Dendritic cell treated with granulocyte-macrophage colony-stimulating factor and Interleukin-4, amounts not matched to agents 40 ng/mL and 50 ng/mL, for 4 days (primary cell): ENCODE data around the gene PCNX2.

ENCODE experiments used
- H3K27ac Mint-ChIP-seq: one replicate; pipeline ENCODE4 v1.8.0; 2022; ENCODE audit warnings: mild to moderate bottlenecking, mixed read lengths
- H3K27me3 Mint-ChIP-seq: one replicate; pipeline ENCODE4 v1.8.0; 2022; ENCODE audit warnings: mild to moderate bottlenecking, mixed read lengths
- H3K36me3 Mint-ChIP-seq: one replicate; pipeline ENCODE4 v1.8.0; 2022; ENCODE audit warnings: low read depth, mixed read lengths
- H3K4me1 Mint-ChIP-seq: one replicate; pipeline ENCODE4 v1.8.0; 2022; ENCODE audit warnings: low read depth, mixed read lengths
- H3K4me3 Mint-ChIP-seq: one replicate; pipeline ENCODE4 v1.8.0; 2022; ENCODE audit warnings: mild to moderate bottlenecking, moderate library complexity, mixed read lengths
- H3K9me3 Mint-ChIP-seq: one replicate; pipeline ENCODE4 v1.8.0; 2022; ENCODE audit warnings: mixed read lengths
- intact Hi-C: fragments of 100-400 bp; cut with micrococcal nuclease; formaldehyde crosslinking; loops from one replicate; pipeline ENCODE4 v1.15.0; 2022

The PCNX2 gene

GRCh38 chr1:232988572-232989040 lies 306.9 kb downstream of the PCNX2 start:
- intact Hi-C loops, result no loop called here
- H3K9me3 Mint-ChIP-seq, result peaks cover 8% of the 10 kb centered on the region
- no peak overlapping the region for H3K27ac Mint-ChIP-seq
- H3K4me1 Mint-ChIP-seq, result no peaks in the 10 kb centered on the region
- no peaks in the 10 kb centered on the region for H3K27me3 Mint-ChIP-seq
- no peak overlapping the region for H3K4me3 Mint-ChIP-seq
- H3K36me3 Mint-ChIP-seq, result peaks cover 18% of the 10 kb centered on the region

- no peak overlapping the region for H3K27ac Mint-ChIP-seq
- intact Hi-C loops, result no loop called here
- H3K4me1 Mint-ChIP-seq, result no peaks in the 10 kb centered on the region
- H3K27me3 Mint-ChIP-seq, result no peaks in the 10 kb centered on the region
- H3K4me3 Mint-ChIP-seq, result no peak overlapping the region
- H3K9me3 Mint-ChIP-seq, result no peaks in the 10 kb centered on the region
- H3K36me3 Mint-ChIP-seq, result peaks cover 12% of the 10 kb centered on the region
These were observed 307.8 kb downstream of the PCNX2 start for GRCh38 chr1:232987774-232988140.

- no peak overlapping the region for H3K4me3 Mint-ChIP-seq
- intact Hi-C loops, result no loop called here
- no peak overlapping the region for H3K27ac Mint-ChIP-seq
- peaks cover 12% of the 10 kb centered on the region for H3K36me3 Mint-ChIP-seq
- H3K27me3 Mint-ChIP-seq, result no peaks in the 10 kb centered on the region
- no peaks in the 10 kb centered on the region for H3K4me1 Mint-ChIP-seq
- no peaks in the 10 kb centered on the region for H3K9me3 Mint-ChIP-seq
These were observed 308.3 kb downstream of the PCNX2 start for GRCh38 chr1:232987046-232987773.

GRCh38 chr1:232986527-232986922 lies 309.0 kb downstream of the PCNX2 start:
- Mint-ChIP-seq H3K27me3 (no peaks in the 10 kb centered on the region), H3K4me1 (no peaks in the 10 kb centered on the region), H3K27ac (no peak overlapping the region), H3K4me3 (no peak overlapping the region), H3K36me3 (peaks cover 12% of the 10 kb centered on the region), H3K9me3 (no peaks in the 10 kb centered on the region)
- intact Hi-C loops, result no loop called here

GRCh38 chr1:232985882-232986526 lies 309.5 kb downstream of the PCNX2 start:
- H3K4me3 Mint-ChIP-seq, result no peak overlapping the region
- no peaks in the 10 kb centered on the region for H3K4me1 Mint-ChIP-seq
- intact Hi-C loops, result no loop called here
- no peaks in the 10 kb centered on the region for H3K27me3 Mint-ChIP-seq
- H3K27ac Mint-ChIP-seq, result no peak overlapping the region
- peaks cover 12% of the 10 kb centered on the region for H3K36me3 Mint-ChIP-seq
- H3K9me3 Mint-ChIP-seq, result no peaks in the 10 kb centered on the region

- no peaks in the 10 kb centered on the region for H3K9me3 Mint-ChIP-seq
- no peaks in the 10 kb centered on the region for H3K27me3 Mint-ChIP-seq
- no peak overlapping the region for H3K4me3 Mint-ChIP-seq
- peaks cover 19% of the 10 kb centered on the region for H3K36me3 Mint-ChIP-seq
- intact Hi-C loops, result no loop called here
- H3K27ac Mint-ChIP-seq, result no peak overlapping the region
- no peaks in the 10 kb centered on the region for H3K4me1 Mint-ChIP-seq
These were observed 310.7 kb downstream of the PCNX2 start for GRCh38 chr1:232984577-232985425.

- peaks cover 21% of the 10 kb centered on the region for H3K36me3 Mint-ChIP-seq
- intact Hi-C loops, result no loop called here
- peaks cover 3% of the 10 kb centered on the region for H3K4me1 Mint-ChIP-seq
- no peak overlapping the region for H3K4me3 Mint-ChIP-seq
- no peaks in the 10 kb centered on the region for H3K9me3 Mint-ChIP-seq
- no peak overlapping the region for H3K27ac Mint-ChIP-seq
- no peaks in the 10 kb centered on the region for H3K27me3 Mint-ChIP-seq
These were observed 311.5 kb downstream of the PCNX2 start for GRCh38 chr1:232983817-232984567.

GRCh38 chr1:232983375-232983774 lies 312.1 kb downstream of the PCNX2 start:
- Mint-ChIP-seq H3K27ac (no peak overlapping the region), H3K36me3 (peaks cover 25% of the 10 kb centered on the region), H3K27me3 (no peaks in the 10 kb centered on the region), H3K4me1 (peaks cover 8% of the 10 kb centered on the region), H3K9me3 (no peaks in the 10 kb centered on the region), H3K4me3 (no peak overlapping the region)
- intact Hi-C loops, result no loop called here

- Mint-ChIP-seq H3K4me3 (no peak overlapping the region), H3K27ac (no peak overlapping the region), H3K36me3 (peaks cover 32% of the 10 kb centered on the region), H3K4me1 (peaks cover 16% of the 10 kb centered on the region), H3K27me3 (no peaks in the 10 kb centered on the region), H3K9me3 (no peaks in the 10 kb centered on the region)
- intact Hi-C loops, result no loop called here
These were observed 313.1 kb downstream of the PCNX2 start for GRCh38 chr1:232982238-232982944.

- no peak overlapping the region for H3K27ac Mint-ChIP-seq
- peaks cover 43% of the 10 kb centered on the region for H3K36me3 Mint-ChIP-seq
- no peaks in the 10 kb centered on the region for H3K27me3 Mint-ChIP-seq
- peaks cover 16% of the 10 kb centered on the region for H3K4me1 Mint-ChIP-seq
- no peaks in the 10 kb centered on the region for H3K9me3 Mint-ChIP-seq
- H3K4me3 Mint-ChIP-seq, result no peak overlapping the region
- intact Hi-C loops, result no loop called here
These were observed 314.5 kb downstream of the PCNX2 start for GRCh38 chr1:232980986-232981560.

GRCh38 chr1:232980355-232980978 lies 315.1 kb downstream of the PCNX2 start:
- H3K27ac Mint-ChIP-seq, result no peak overlapping the region
- H3K4me3 Mint-ChIP-seq, result no peak overlapping the region
- H3K36me3 Mint-ChIP-seq, result peaks cover 43% of the 10 kb centered on the region
- peaks cover 20% of the 10 kb centered on the region for H3K4me1 Mint-ChIP-seq
- H3K27me3 Mint-ChIP-seq, result no peaks in the 10 kb centered on the region
- intact Hi-C loops, result no loop called here
- H3K9me3 Mint-ChIP-seq, result no peaks in the 10 kb centered on the region

GRCh38 chr1:232979558-232979957 lies 316.0 kb downstream of the PCNX2 start:
- Mint-ChIP-seq H3K27ac (no peak overlapping the region), H3K27me3 (no peaks in the 10 kb centered on the region), H3K9me3 (peaks cover 1% of the 10 kb centered on the region), H3K4me3 (no peak overlapping the region), H3K36me3 (peaks cover 50% of the 10 kb centered on the region), H3K4me1 (peaks cover 22% of the 10 kb centered on the region)
- intact Hi-C loops, result no loop called here
